ENCODE data around the gene RXFP3. TPM values are rescaled to one million over a fixed set of nuclear protein-coding genes. Genes with fewer than 3 reads are reported as not detected.
"Not testable (repeated sequence)": the region's sequence is repeated elsewhere in the genome, so short reads cannot be mapped to it uniquely, and the experiment has no call there.

RXFP3 gene
- total and polyA plus RNA-seq, 8 donors = 0.09 to 0.10 TPM; not detected in 6

GRCh38 chr5:33938881-33939280 lies 2.7 kb downstream of the RXFP3 start:
- no peak for DNase-seq
- Histone ChIP-seq H3K36me3 (no peaks in the 10 kb centered on the region), H3K27me3 (peaks cover 35 to 82% of the 10 kb centered on the region in 2 donors), H3K27ac (no peak overlapping the region), H3K9me3 (no peaks in the 10 kb centered on the region), H3K4me3 (no peak overlapping the region), H3K4me1 (peaks cover 11 to 12% of the 10 kb centered on the region in 2 donors)
- ATAC-seq = no peak
- TF ChIP-seq CTCF (IDR thresholded peaks at IDR 0.05) = no peak
- intact Hi-C loops (cut with DNase I) = loop anchor here in 1 of 2 donors (10.0 kb wide), 1 partner anchor 464 kb away; no protein-coding TSS in a partner anchor

GRCh38 chr5:33939556-33940262 lies 3.5 kb downstream of the RXFP3 start:
- DNase-seq (no peak), ATAC-seq (no peak)
- no peaks in the 10 kb centered on the region for H3K9me3 ChIP-seq
- no peak overlapping the region for H3K27ac ChIP-seq
- intact Hi-C loops (cut with DNase I) = loop anchor here in 1 of 2 donors (10.0 kb wide), 1 partner anchor 465 kb away; no protein-coding TSS in a partner anchor
- H3K4me1 ChIP-seq = peaks cover 11 to 12% of the 10 kb centered on the region in 2 donors
- no peaks in the 10 kb centered on the region for H3K36me3 ChIP-seq
- no peak overlapping the region for H3K4me3 ChIP-seq
- no peak for TF ChIP-seq CTCF (IDR thresholded peaks at IDR 0.05)
- peaks cover 35 to 79% of the 10 kb centered on the region in 2 donors for H3K27me3 ChIP-seq

- intact Hi-C loops (cut with DNase I) = no loop called here
- ATAC-seq = no peak
- Histone ChIP-seq H3K27ac (no peak overlapping the region), H3K27me3 (peaks cover 33 to 66% of the 10 kb centered on the region in 2 donors), H3K36me3 (no peaks in the 10 kb centered on the region), H3K4me3 (no peak overlapping the region), H3K9me3 (no peaks in the 10 kb centered on the region), H3K4me1 (peaks cover 9 to 10% of the 10 kb centered on the region in 2 donors)
- TF ChIP-seq CTCF (IDR thresholded peaks at IDR 0.05) = no peak
- DNase-seq = no peak
Measured at GRCh38 chr5:33941090-33941489, 4.9 kb downstream of the RXFP3 start.

GRCh38 chr5:33944543-33945132 lies 8.5 kb downstream of the RXFP3 start:
- intact Hi-C loops (cut with DNase I) = no loop called here
- Histone ChIP-seq H3K4me3 (no peak overlapping the region), H3K4me1 (no peaks in the 10 kb centered on the region), H3K27me3 (peaks cover 0 to 30% of the 10 kb centered on the region in 2 donors), H3K9me3 (no peaks in the 10 kb centered on the region), H3K36me3 (no peaks in the 10 kb centered on the region), H3K27ac (no peak overlapping the region)
- peak in 1 of 4 donors; percentile 68 for DNase-seq
- no peak for TF ChIP-seq CTCF (IDR thresholded peaks at IDR 0.05)
- ATAC-seq = no peak

- ATAC-seq; H3K27me3 ChIP-seq; DNase-seq; H3K4me1 ChIP-seq; H3K4me3 ChIP-seq; H3K27ac ChIP-seq; H3K36me3 ChIP-seq; intact Hi-C loops (cut with DNase I): not testable (repeated sequence)
- H3K9me3 ChIP-seq = peaks cover 0 to 12% of the 10 kb centered on the region in 2 donors
Measured at GRCh38 chr5:33952175-33952574, 16.0 kb downstream of the RXFP3 start.

Data from left lung (tissue), 10 donors.